MM.1S (cell line): ENCODE measurements around the gene BANP.
"Not testable (repeated sequence)": the region's sequence is repeated elsewhere in the genome, so short reads cannot be mapped to it uniquely, and the experiment has no call there.

Experiments used
- DNase-seq: peaks from one replicate; pipeline ENCODE4 v3.0.0-alpha.2; 2015
- H2AFZ ChIP-seq: fragments of 300-600 bp; sonication (generic); 2 replicates; pipeline ENCODE4 v1.6.0; 2016; ENCODE audit warnings: antibody characterized with exemption, low read length
- H3F3A ChIP-seq: fragments of 300-600 bp; sonication (generic); 2 replicates; pipeline ENCODE4 v1.6.1; 2016; ENCODE audit warnings: mild to moderate bottlenecking, antibody characterized with exemption, low read length, moderate library complexity, mixed read lengths; ENCODE audit not compliant: insufficient read depth
- H3K27ac ChIP-seq: fragments of 300-600 bp; sonication (generic); 2 replicates; pipeline ENCODE4 v1.5.1; 2016; ENCODE audit warnings: mild to moderate bottlenecking, low read length
- H3K27me3 ChIP-seq: fragments of 300-600 bp; sonication (generic); replicated peaks from 2 replicates; pipeline ENCODE4 v1.6.0; 2016; ENCODE audit warnings: low read length; ENCODE audit not compliant: insufficient read depth
- H3K36me3 ChIP-seq: fragments of 300-600 bp; sonication (generic); replicated peaks from 2 replicates; pipeline ENCODE4 v1.6.1; 2016; ENCODE audit warnings: mild to moderate bottlenecking, low read length, mixed read lengths; ENCODE audit not compliant: insufficient read depth
- H3K4me1 ChIP-seq: fragments of 300-600 bp; sonication (generic); 2 replicates; pipeline ENCODE4 v1.6.1; 2016; ENCODE audit warnings: low read length, mixed read lengths
- H3K4me2 ChIP-seq: fragments of 300-600 bp; sonication (generic); 2 replicates; pipeline ENCODE4 v1.6.0; 2016; ENCODE audit warnings: low read depth, low read length
- H3K4me3 ChIP-seq: fragments of 300-600 bp; sonication (generic); 2 replicates; pipeline ENCODE4 v1.5.1; 2016; ENCODE audit warnings: low read length, mixed read lengths
- H3K79me2 ChIP-seq: fragments of 300-600 bp; sonication (generic); 2 replicates; pipeline ENCODE4 v1.6.1; 2016; ENCODE audit warnings: mixed run types, low read length, mixed read lengths
- H3K9ac ChIP-seq: fragments of 300-600 bp; sonication (generic); 2 replicates; pipeline ENCODE4 v1.6.1; 2016; ENCODE audit warnings: low read length, mixed read lengths
- H3K9me2 ChIP-seq: fragments of 300-600 bp; sonication (generic); replicated peaks from 2 replicates; pipeline ENCODE4 v1.6.1; 2016; ENCODE audit warnings: mild to moderate bottlenecking, low read length, mixed read lengths; ENCODE audit not compliant: insufficient read depth
- H3K9me3 ChIP-seq: fragments of 300-600 bp; sonication (generic); replicated peaks from 2 replicates; pipeline ENCODE4 v1.6.1; 2016; ENCODE audit warnings: mild to moderate bottlenecking, low read length, mixed read lengths; ENCODE audit not compliant: insufficient read depth
- H4K20me1 ChIP-seq: fragments of 300-600 bp; sonication (generic); 2 replicates; pipeline ENCODE4 v1.6.1; 2016; ENCODE audit warnings: mild to moderate bottlenecking, low read length, moderate library complexity, mixed read lengths; ENCODE audit not compliant: insufficient read depth
- EZH2 ChIP-seq: fragments of 300-600 bp; sonication (generic); optimal IDR thresholded peaks from 2 replicates; pipeline ENCODE3; 2017; ENCODE audit warnings: low read depth, mild to moderate bottlenecking, antibody characterized with exemption, low read length, mixed read lengths
- EZH2phosphoT487 ChIP-seq: fragments of 300-600 bp; sonication (generic); IDR thresholded peaks from 2 replicates; pipeline ENCODE4 v1.6.1; 2018; ENCODE audit warnings: antibody characterized with exemption, low read length
- TF ChIP-seq, protein P1 (sequence below): fragments of 300-600 bp; sonication (generic); IDR thresholded peaks from 2 replicates; pipeline ENCODE4 v1.5.1; 2016; ENCODE audit warnings: antibody characterized with exemption, low read length, mixed read lengths

The BANP gene

DNA sequence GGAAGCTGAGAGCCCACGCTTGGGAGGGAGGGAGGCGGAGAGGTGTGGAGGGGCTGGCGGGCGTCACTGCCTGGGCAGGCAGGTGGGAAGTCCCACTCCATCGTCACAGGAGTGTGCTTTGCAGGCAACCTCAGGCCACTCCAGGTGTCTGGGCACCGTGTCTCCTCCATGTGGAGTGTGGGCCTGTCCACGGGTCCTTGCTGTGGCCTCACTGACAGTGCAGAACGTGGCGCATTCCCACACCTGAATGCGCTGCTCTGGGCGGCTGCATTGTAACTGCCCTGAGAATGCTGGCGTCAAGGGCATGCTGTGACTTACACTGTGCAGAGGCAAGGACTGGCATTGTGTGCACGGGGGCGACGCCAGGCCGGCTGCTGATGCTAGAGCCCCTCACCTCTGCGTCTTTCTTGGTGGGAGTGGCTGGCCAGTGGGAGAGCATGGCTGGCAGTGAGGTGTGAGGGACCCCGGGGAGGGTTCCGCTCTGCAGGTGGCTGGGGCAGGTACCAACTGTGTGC is 66.4 kb downstream of the BANP start:
- Histone ChIP-seq H3F3A (no peaks in the 10 kb centered on the region), H4K20me1 (no peaks in the 10 kb centered on the region), H3K4me2 (no peak overlapping the region), H2AFZ (no peak overlapping the region), H3K27me3 (no peaks in the 10 kb centered on the region), H3K36me3 (no peaks in the 10 kb centered on the region), H3K4me1 (no peaks in the 10 kb centered on the region), H3K9me2 (no peaks in the 10 kb centered on the region), H3K27ac (no peak overlapping the region), H3K79me2 (no peaks in the 10 kb centered on the region), H3K4me3 (no peak overlapping the region), H3K9ac (no peak overlapping the region), H3K9me3 (no peaks in the 10 kb centered on the region)
- no peak for DNase-seq
- no peak for TF ChIP-seq EZH2phosphoT487
- TF ChIP-seq EZH2, result no peak
- TF ChIP-seq, protein P1, sequence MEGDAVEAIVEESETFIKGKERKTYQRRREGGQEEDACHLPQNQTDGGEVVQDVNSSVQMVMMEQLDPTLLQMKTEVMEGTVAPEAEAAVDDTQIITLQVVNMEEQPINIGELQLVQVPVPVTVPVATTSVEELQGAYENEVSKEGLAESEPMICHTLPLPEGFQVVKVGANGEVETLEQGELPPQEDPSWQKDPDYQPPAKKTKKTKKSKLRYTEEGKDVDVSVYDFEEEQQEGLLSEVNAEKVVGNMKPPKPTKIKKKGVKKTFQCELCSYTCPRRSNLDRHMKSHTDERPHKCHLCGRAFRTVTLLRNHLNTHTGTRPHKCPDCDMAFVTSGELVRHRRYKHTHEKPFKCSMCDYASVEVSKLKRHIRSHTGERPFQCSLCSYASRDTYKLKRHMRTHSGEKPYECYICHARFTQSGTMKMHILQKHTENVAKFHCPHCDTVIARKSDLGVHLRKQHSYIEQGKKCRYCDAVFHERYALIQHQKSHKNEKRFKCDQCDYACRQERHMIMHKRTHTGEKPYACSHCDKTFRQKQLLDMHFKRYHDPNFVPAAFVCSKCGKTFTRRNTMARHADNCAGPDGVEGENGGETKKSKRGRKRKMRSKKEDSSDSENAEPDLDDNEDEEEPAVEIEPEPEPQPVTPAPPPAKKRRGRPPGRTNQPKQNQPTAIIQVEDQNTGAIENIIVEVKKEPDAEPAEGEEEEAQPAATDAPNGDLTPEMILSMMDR, result no peak

DNA sequence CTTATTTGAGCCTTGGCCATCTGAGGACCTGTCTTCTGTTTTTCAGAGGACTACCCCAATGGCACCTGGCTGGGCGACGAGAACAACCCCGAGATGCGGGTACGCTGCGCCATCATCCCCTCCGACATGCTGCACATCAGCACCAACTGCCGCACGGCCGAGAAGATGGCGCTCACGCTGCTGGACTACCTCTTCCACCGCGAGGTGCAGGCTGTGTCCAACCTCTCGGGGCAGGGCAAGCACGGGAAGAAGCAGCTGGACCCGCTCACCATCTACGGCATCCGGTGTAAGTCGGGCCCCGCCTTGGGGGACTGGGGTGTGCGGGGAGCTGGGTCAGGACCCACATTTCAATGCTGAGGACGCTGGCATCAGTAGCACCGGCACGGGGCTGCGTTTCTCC is 67.1 kb downstream of the BANP start:
- H3F3A ChIP-seq, H3K9ac ChIP-seq, H2AFZ ChIP-seq, H3K36me3 ChIP-seq, H3K9me3 ChIP-seq, H3K79me2 ChIP-seq, H3K4me2 ChIP-seq, H3K27ac ChIP-seq, H3K4me1 ChIP-seq, DNase-seq, H3K9me2 ChIP-seq, H3K4me3 ChIP-seq, H3K27me3 ChIP-seq, H4K20me1 ChIP-seq: not testable (repeated sequence)

DNA sequence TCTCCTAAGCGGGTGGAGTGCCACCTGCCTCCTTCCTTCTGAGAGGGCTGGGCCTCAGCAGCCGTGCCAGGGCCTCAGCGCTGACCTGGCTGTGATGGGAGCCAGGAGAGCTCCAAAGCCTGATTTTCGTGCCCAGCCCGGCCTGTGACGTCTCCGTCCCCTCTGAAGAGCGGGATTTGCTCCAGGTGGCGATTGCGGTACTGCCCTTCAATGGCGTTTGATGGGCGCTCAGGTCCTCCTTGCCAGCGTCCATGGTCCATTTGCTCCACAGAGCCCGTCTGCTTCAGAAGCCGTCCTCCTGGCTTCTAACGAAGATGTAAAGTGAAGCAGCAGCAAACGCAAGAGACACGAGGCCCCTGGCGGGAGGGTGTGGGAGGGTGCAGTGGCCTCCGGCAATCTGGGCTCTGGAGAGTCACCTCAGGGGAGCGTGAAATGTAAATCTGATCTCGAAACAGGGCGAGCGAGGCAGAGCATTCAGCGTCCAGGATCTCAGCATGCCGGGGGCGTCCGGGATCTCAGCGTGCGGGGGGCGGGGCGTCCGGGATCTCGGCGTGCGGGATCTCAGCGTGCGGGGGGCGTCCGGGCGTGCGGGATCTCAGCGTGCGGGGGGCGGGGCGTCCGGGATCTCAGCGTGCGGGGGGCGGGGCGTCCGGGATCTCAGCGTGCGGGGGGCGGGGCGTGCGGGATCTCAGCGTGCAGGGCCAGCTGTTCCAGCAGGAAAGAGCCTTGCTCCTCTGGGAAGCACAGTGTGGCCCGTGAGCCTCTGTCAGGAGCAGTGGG is 68.0 kb downstream of the BANP start:
- not testable (repeated sequence) for H3K27me3 ChIP-seq, H3K9me3 ChIP-seq, H3K27ac ChIP-seq, H3K4me1 ChIP-seq, H3F3A ChIP-seq, H3K36me3 ChIP-seq, DNase-seq, H3K9me2 ChIP-seq, H3K79me2 ChIP-seq, H3K4me2 ChIP-seq, H3K4me3 ChIP-seq, H4K20me1 ChIP-seq, H3K9ac ChIP-seq, H2AFZ ChIP-seq

DNA sequence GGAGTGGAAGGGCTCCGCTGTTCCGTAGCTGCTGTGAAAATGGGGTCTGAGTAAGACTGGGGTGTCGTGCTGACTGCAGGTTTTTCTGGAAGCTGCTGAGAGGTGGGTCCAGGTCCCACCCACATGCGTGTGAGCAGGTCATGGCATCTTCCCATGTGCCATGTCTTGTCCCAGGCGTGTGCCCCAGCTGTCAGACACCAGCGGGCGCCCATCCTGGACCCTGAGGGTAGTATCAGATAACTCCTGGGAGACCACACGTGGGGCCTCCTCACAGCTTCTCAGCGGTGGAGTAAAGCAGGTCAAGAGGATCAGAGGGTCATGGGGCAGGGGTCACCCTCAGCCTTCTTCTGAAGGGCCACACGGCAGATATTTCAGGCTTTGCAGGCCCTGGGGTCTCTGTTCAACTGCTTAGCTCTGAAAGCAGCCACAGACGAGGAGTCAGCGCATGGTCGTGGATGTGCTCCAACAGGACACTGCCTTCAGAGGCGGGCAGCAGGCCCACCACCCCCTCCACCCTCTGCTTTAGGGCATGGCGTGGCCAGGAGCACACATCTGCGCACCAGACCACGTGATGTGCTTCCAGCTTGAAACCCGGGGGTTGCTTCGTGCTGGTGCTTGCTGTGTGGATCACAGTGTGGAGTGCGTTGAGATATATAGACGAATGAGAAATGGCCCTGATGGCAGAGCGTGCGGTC is 68.7 kb downstream of the BANP start:
- H3K4me1 ChIP-seq, result no peaks in the 10 kb centered on the region
- H3K9me2 ChIP-seq, result no peaks in the 10 kb centered on the region
- H3K27ac ChIP-seq, result no peak overlapping the region
- no peaks in the 10 kb centered on the region for H3K79me2 ChIP-seq
- no peak for TF ChIP-seq EZH2phosphoT487
- TF ChIP-seq, protein P1, result no peak
- no peak for TF ChIP-seq EZH2
- H3K36me3 ChIP-seq, result no peaks in the 10 kb centered on the region
- H2AFZ ChIP-seq, result no peak overlapping the region
- no peaks in the 10 kb centered on the region for H4K20me1 ChIP-seq
- no peak overlapping the region for H3K4me3 ChIP-seq
- H3F3A ChIP-seq, result no peaks in the 10 kb centered on the region
- no peak for DNase-seq
- no peaks in the 10 kb centered on the region for H3K27me3 ChIP-seq
- no peak overlapping the region for H3K4me2 ChIP-seq
- H3K9me3 ChIP-seq, result no peaks in the 10 kb centered on the region
- H3K9ac ChIP-seq, result no peak overlapping the region
